HepG2 (cell line): Measurements from ENCODE around the gene FHIT. TPM values are rescaled to one million over a fixed set of nuclear protein-coding genes. Genes with fewer than 3 reads are reported as not detected.

Experiments used
- ATAC-seq: fragments of 200-7000 bp; cut with Tn5 transposase; 3 replicates; pipeline ENCODE4 v1.9.1; 2020; ENCODE audit warnings: mild to moderate bottlenecking, moderate library complexity
- BruUV-seq: library from RNA; stranded (reverse); fragments of 400-500 nt; replicated peaks from 2 replicates; lab custom pipeline; 2021; lab: Mats Ljungman, UMichigan
- CTCF ChIA-PET: fragments of 300-600 bp; formaldehyde crosslinking; extraction: SDS; loops from one replicate; lab custom pipeline; 2021; ENCODE audit warnings: low total read pairs, inconsistent platforms, low intra/inter-chr PET ratio; lab: Yijun Ruan, JAX
- POLR2A ChIA-PET: fragments of 350-600 bp; sonication (Branson Sonifier 250); formaldehyde crosslinking; loops from one replicate; lab custom pipeline; 2020; ENCODE audit warnings: antibody characterized with exemption, inconsistent platforms; lab: Yijun Ruan, JAX
- DNase-seq: peaks from one replicate; pipeline ENCODE4 v3.0.0-alpha.2; 2015; ENCODE audit warnings: low spot score
- FAIRE-seq: peaks from 3 replicates; lab custom pipeline; 2011; peaks lifted over from hg19 to GRCh38; lab: Jason Lieb, UNC
- H2AFZ ChIP-seq: one replicate; pipeline ENCODE4 v1.6.1; 2011; ENCODE audit warnings: low read length, inconsistent platforms
- H3K27ac ChIP-seq: fragments of 300-600 bp; 3 replicates; pipeline ENCODE4 v1.8.0; 2011; ENCODE audit warnings: mixed run types, mild to moderate bottlenecking, mixed read lengths, low read length, inconsistent platforms; ENCODE audit not compliant: insufficient read depth; ENCODE audit errors: extremely low read length
- H3K27me3 ChIP-seq, 2 experiments: fragments of 200-600 bp in 1 of 2; 2 replicates in 1 of 2; 3 replicates in 1 of 2; pipeline versions ENCODE4 v1.6.0 to v1.8.0; 2011; ENCODE audit warnings: low read length in 2 of 2, mild to moderate bottlenecking in 2 of 2, moderate library complexity in 2 of 2, inconsistent platforms in 1 of 2; ENCODE audit not compliant: insufficient read depth in 2 of 2, control insufficient read depth in 1 of 2
- H3K36me3 ChIP-seq, 2 experiments: fragments of 200-600 bp in 1 of 2; replicated peaks in 1 of 2; 2 replicates in 1 of 2; 3 replicates in 1 of 2; pipeline versions ENCODE4 v1.5.1 to v1.8.0; 2011; ENCODE audit warnings: low read length in 2 of 2, inconsistent platforms in 1 of 2; ENCODE audit not compliant: insufficient read depth in 2 of 2, control insufficient read depth in 1 of 2
- H3K4me1 ChIP-seq: 2 replicates; pipeline ENCODE4 v1.5.1; 2012; ENCODE audit warnings: low read length, inconsistent platforms; ENCODE audit not compliant: insufficient read depth
- H3K4me2 ChIP-seq: 2 replicates; pipeline ENCODE4 v1.6.0; 2011; ENCODE audit warnings: low read depth, low read length, inconsistent platforms
- H3K4me3 ChIP-seq, 3 experiments: fragments of 200-600 bp in 1 of 3; sonication (generic), shearing (Covaris generic) in 1 of 3; replicated peaks in 1 of 3; 2 replicates each; pipeline ENCODE4 v1.5.1; 2011 to 2016; ENCODE audit warnings: low read length in 3 of 3, inconsistent platforms in 2 of 3, low read depth in 2 of 3, mild to moderate bottlenecking in 2 of 3, control low read depth in 1 of 3, mixed read lengths in 1 of 3; ENCODE audit not compliant: insufficient read depth in 1 of 3
- H3K79me2 ChIP-seq: one replicate; pipeline ENCODE4 v1.6.1; 2011; ENCODE audit warnings: low read length, inconsistent platforms; ENCODE audit not compliant: insufficient read depth
- H3K9ac ChIP-seq: 2 replicates; pipeline ENCODE4 v1.6.0; 2011; ENCODE audit warnings: mild to moderate bottlenecking, low read depth, low read length, inconsistent platforms; ENCODE audit not compliant: insufficient read depth
- H3K9me3 ChIP-seq: 2 replicates; pipeline ENCODE4 v1.5.1; 2012; ENCODE audit warnings: mild to moderate bottlenecking, low read length
- H4K20me1 ChIP-seq: 2 replicates; pipeline ENCODE4 v1.6.0; 2011; ENCODE audit warnings: inconsistent platforms, mild to moderate bottlenecking, low read length, moderate library complexity; ENCODE audit not compliant: insufficient read depth
- BORCS8-MEF2B ChIP-seq: sonication (generic); formaldehyde crosslinking; IDR thresholded peaks from 2 replicates; pipeline ENCODE4 v1.8.0; 2022; ENCODE audit warnings: mild to moderate bottlenecking, missing genetic modification reagents
- PTBP1 ChIP-seq: fragments of 200-400 bp; formaldehyde crosslinking; IDR thresholded peaks from 2 replicates; pipeline ENCODE4 v1.6.1; 2018; ENCODE audit warnings: low read length, low read depth; ENCODE audit not compliant: poor library complexity, severe bottlenecking
- STAG1 ChIP-seq: sonication (generic); formaldehyde crosslinking; IDR thresholded peaks from 2 replicates; pipeline ENCODE4 v1.4.0; 2020; ENCODE audit warnings: missing genetic modification reagents
- TARDBP ChIP-seq: sonication (generic); formaldehyde crosslinking; IDR thresholded peaks from 2 replicates; pipeline ENCODE4 v1.8.0; 2022; ENCODE audit warnings: mild to moderate bottlenecking, missing genetic modification reagents
- XBP1 ChIP-seq: sonication (generic); formaldehyde crosslinking; IDR thresholded peaks from 2 replicates; pipeline ENCODE4 v1.5.0; 2020; ENCODE audit warnings: missing genetic modification reagents
- XRCC5 ChIP-seq: fragments of 200-400 bp; formaldehyde crosslinking; optimal IDR thresholded peaks from 2 replicates; pipeline ENCODE3; 2017; ENCODE audit warnings: mild to moderate bottlenecking, low read length
- ZNF282 ChIP-seq: fragments of 450-650 bp; IDR thresholded peaks from 2 replicates; pipeline ENCODE4 v1.6.1; 2018; ENCODE audit not compliant: partially characterized antibody
- ZNF329 ChIP-seq: sonication (generic); formaldehyde crosslinking; IDR thresholded peaks from 2 replicates; pipeline ENCODE4 v1.9.0; 2021; ENCODE audit warnings: low read depth, mild to moderate bottlenecking, missing genetic modification reagents
- WGBS: methylation state at CpG from one replicate; pipeline ENCODE4 v1.1.6; 2017; ENCODE audit warnings: low lambda C conversion rate; 5-methylcytosine and 5-hydroxymethylcytosine counted together
- in situ Hi-C: cut with HindIII; loops from 2 replicates; pipeline ENCODE4 v1.10.0; 2017; ENCODE audit warnings: low pct_unique_long_range_greater_than_20kb; ENCODE audit not compliant: extremely low pct_ligation_motif_present
- intact Hi-C: fragments of 100-400 bp; cut with micrococcal nuclease; formaldehyde crosslinking; loops from one replicate; pipeline ENCODE4 v1.10.0; 2022; ENCODE audit not compliant: unreplicated experiment
- polyA plus RNA-seq, 8 experiments: library from polyadenylated mRNA; depleted of rRNA in 3 of 8; stranded (reverse) in 7 of 8; unstranded in 1 of 8; fragments of >200 nt; fragmentation: Illumina TruSeq in 4 of 8; extraction: Trizol in 4 of 8; gene quantifications; 2 replicates each; pipeline versions ENCODE4 v1.2.1 to v1.2.3, GENCODE V29; 2011 to 2016; ENCODE audit warnings: low read depth in 4 of 8, missing spikeins in 1 of 8, mixed read lengths in 1 of 8; ENCODE audit not compliant: insufficient read depth in 1 of 8
- total RNA-seq, 5 experiments: library from RNA; depleted of rRNA; stranded (reverse); fragments of >200 nt; fragmentation: Illumina TruSeq; extraction: Trizol; gene quantifications; 2 replicates each; pipeline ENCODE4 v1.2.3, GENCODE V29; 2016; ENCODE audit warnings: low read depth in 1 of 5
- TF ChIP-seq, protein P1 (sequence below): sonication (generic); formaldehyde crosslinking; IDR thresholded peaks from 2 replicates; pipeline ENCODE4 v1.5.0; 2020; ENCODE audit warnings: mild to moderate bottlenecking, missing genetic modification reagents
- TF ChIP-seq, protein P2 (sequence below): sonication (generic); IDR thresholded peaks from 2 replicates; pipeline ENCODE4 v1.6.1; 2016; ENCODE audit warnings: low read depth, borderline replicate concordance
- TF ChIP-seq, protein P3 (sequence below): sonication (generic); formaldehyde crosslinking; IDR thresholded peaks from 2 replicates; pipeline ENCODE4 v1.4.0; 2020; ENCODE audit warnings: missing genetic modification reagents, borderline replicate concordance
- TF ChIP-seq, protein P4 (sequence below): sonication (generic); formaldehyde crosslinking; IDR thresholded peaks from 2 replicates; pipeline ENCODE4 v1.5.1; 2020; ENCODE audit warnings: missing genetic modification reagents, mild to moderate bottlenecking, borderline replicate concordance

Gene FHIT
- total and polyA plus RNA-seq, 2 of the 13 experiments (the other 11 are each of a cell fraction or from before 2014, with no cell fraction given): 4.0 to 4.6 TPM

DNA sequence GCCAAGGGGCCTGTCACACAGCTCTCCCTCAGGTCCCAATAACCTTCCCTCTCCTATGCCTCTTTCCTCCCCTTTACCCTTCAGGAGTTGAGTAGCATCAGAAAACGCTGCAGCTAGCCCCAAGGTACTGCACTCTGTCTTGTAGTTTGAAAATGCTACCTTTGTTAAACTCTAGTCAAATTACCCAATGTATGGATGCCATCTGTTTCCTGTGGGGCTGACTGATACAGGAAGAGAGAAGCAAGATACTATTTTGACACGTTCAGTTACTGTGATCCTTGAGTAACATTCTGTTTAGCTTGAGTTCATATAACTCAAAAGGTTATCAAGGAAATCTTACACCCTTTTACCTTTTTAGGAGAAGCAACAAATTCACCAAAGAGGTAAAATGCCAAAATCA is 493.1 kb downstream of the FHIT start:
- Histone ChIP-seq H4K20me1 (no peaks in the 10 kb centered on the region), H3K4me1 (no peaks in the 10 kb centered on the region), H3K27ac (no peak overlapping the region), H3K79me2 (no peaks in the 10 kb centered on the region), H3K9me3 (no peaks in the 10 kb centered on the region), H2AFZ (no peak overlapping the region), H3K9ac (no peak overlapping the region), H3K27me3 (no peaks in the 10 kb centered on the region), H3K36me3 (no peaks in the 10 kb centered on the region), H3K4me2 (no peak overlapping the region), H3K4me3 (no peak overlapping the region)
- no peak for DNase-seq
- no TSS peak for BruUV-seq
- no peak for FAIRE-seq
- POLR2A ChIA-PET: no interaction called here
- in situ Hi-C loops: loop anchor here (10.0 kb wide), 1 partner anchor 617 kb away; no protein-coding TSS in a partner anchor
- TF ChIP-seq ZNF329 (CRISPR knock-in tag) (no peak), XBP1 (CRISPR knock-in tag) (no peak)
- 20% methylated on average over 2 of the region's 2 CpGs for whole genome bisulfite sequencing
- ATAC-seq: no peak
- intact Hi-C loops: loop anchor here (5.0 to 10.0 kb wide), 3 partner anchors 187 to 1427 kb away; partner anchors contain the start of gene FHIT
- CTCF ChIA-PET: no interaction called here

DNA sequence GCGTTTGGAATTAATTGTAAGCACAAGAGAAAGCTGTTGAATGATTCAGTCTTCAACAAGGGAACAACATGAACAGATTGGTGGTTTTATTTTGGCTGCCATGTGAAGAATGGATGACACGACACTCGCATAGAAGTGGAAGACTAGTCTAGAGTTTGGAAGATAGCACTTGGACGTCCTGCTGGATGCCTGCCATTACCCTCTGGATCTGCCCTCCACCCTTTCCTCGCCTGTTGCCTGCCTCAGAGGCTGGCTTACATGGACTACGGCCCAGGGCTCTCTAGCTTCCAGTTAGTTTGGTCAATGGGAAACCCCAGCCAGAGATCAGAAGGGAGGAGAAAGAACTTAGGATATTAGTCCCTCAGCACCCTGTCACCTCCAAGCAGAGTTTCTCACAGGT is 493.5 kb downstream of the FHIT start:
- H3K4me3 ChIP-seq: no peak overlapping the region
- H3K4me2 ChIP-seq: no peak overlapping the region
- H3K36me3 ChIP-seq: no peaks in the 10 kb centered on the region
- in situ Hi-C loops: loop anchor here (10.0 kb wide), 1 partner anchor 617 kb away; no protein-coding TSS in a partner anchor
- DNase-seq (no peak), FAIRE-seq (no peak), ATAC-seq (no peak)
- POLR2A ChIA-PET: no interaction called here
- no peaks in the 10 kb centered on the region for H3K9me3 ChIP-seq
- no peaks in the 10 kb centered on the region for H3K4me1 ChIP-seq
- H3K79me2 ChIP-seq: no peaks in the 10 kb centered on the region
- no peak overlapping the region for H3K27ac ChIP-seq
- no peak overlapping the region for H3K9ac ChIP-seq
- no peaks in the 10 kb centered on the region for H4K20me1 ChIP-seq
- CTCF ChIA-PET: no interaction called here
- H2AFZ ChIP-seq: no peak overlapping the region
- 41% methylated on average over 4 of the region's 6 CpGs for WGBS
- intact Hi-C loops: loop anchor here (5.0 to 10.0 kb wide), 3 partner anchors 187 to 1427 kb away; partner anchors contain the start of gene FHIT
- H3K27me3 ChIP-seq: no peaks in the 10 kb centered on the region
- no TSS peak for BruUV-seq
- TF ChIP-seq BORCS8-MEF2B (no peak), STAG1 (CRISPR knock-in tag) (no peak), ZNF282 (no peak), PTBP1 (no peak), TARDBP (CRISPR knock-in tag) (no peak), XRCC5 (no peak)
- TF ChIP-seq, protein P1, sequence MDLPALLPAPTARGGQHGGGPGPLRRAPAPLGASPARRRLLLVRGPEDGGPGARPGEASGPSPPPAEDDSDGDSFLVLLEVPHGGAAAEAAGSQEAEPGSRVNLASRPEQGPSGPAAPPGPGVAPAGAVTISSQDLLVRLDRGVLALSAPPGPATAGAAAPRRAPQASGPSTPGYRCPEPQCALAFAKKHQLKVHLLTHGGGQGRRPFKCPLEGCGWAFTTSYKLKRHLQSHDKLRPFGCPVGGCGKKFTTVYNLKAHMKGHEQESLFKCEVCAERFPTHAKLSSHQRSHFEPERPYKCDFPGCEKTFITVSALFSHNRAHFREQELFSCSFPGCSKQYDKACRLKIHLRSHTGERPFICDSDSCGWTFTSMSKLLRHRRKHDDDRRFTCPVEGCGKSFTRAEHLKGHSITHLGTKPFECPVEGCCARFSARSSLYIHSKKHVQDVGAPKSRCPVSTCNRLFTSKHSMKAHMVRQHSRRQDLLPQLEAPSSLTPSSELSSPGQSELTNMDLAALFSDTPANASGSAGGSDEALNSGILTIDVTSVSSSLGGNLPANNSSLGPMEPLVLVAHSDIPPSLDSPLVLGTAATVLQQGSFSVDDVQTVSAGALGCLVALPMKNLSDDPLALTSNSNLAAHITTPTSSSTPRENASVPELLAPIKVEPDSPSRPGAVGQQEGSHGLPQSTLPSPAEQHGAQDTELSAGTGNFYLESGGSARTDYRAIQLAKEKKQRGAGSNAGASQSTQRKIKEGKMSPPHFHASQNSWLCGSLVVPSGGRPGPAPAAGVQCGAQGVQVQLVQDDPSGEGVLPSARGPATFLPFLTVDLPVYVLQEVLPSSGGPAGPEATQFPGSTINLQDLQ: no peak
- TF ChIP-seq, protein P2, sequence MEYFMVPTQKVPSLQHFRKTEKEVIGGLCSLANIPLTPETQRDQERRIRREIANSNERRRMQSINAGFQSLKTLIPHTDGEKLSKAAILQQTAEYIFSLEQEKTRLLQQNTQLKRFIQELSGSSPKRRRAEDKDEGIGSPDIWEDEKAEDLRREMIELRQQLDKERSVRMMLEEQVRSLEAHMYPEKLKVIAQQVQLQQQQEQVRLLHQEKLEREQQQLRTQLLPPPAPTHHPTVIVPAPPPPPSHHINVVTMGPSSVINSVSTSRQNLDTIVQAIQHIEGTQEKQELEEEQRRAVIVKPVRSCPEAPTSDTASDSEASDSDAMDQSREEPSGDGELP: no peak
- TF ChIP-seq, protein P3, sequence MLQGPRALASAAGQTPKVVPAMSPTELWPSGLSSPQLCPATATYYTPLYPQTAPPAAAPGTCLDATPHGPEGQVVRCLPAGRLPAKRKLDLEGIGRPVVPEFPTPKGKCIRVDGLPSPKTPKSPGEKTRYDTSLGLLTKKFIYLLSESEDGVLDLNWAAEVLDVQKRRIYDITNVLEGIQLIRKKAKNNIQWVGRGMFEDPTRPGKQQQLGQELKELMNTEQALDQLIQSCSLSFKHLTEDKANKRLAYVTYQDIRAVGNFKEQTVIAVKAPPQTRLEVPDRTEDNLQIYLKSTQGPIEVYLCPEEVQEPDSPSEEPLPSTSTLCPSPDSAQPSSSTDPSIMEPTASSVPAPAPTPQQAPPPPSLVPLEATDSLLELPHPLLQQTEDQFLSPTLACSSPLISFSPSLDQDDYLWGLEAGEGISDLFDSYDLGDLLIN: no peak
- TF ChIP-seq, protein P4, sequence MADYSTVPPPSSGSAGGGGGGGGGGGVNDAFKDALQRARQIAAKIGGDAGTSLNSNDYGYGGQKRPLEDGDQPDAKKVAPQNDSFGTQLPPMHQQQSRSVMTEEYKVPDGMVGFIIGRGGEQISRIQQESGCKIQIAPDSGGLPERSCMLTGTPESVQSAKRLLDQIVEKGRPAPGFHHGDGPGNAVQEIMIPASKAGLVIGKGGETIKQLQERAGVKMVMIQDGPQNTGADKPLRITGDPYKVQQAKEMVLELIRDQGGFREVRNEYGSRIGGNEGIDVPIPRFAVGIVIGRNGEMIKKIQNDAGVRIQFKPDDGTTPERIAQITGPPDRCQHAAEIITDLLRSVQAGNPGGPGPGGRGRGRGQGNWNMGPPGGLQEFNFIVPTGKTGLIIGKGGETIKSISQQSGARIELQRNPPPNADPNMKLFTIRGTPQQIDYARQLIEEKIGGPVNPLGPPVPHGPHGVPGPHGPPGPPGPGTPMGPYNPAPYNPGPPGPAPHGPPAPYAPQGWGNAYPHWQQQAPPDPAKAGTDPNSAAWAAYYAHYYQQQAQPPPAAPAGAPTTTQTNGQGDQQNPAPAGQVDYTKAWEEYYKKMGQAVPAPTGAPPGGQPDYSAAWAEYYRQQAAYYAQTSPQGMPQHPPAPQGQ (CRISPR knock-in tag): no peak
